ENCODE measurements around the gene HSPA1A. TPM values are rescaled to one million over a fixed set of nuclear protein-coding genes. Genes with fewer than 3 reads are reported as not detected.
A peak's percentile ranks its signal among the peaks of the same experiment; 100 is the strongest.

HSPA1A gene
- total and polyA plus RNA-seq, 9 of the 15 experiments (the other 6 are each of a cell fraction or from before 2014, with no cell fraction given) = 2.2 to 273 (median 107) TPM

- POLR2A ChIA-PET = interaction anchor here (0.6 to 4.3 kb wide), 11 partner anchors 9 to 336 kb away, joined by 3 to 58 read pairs (median 8); partner anchors contain the start of genes BAG6, HSPA1A, HSPA1B and HSPA1L
- no TSS peak for BruUV-seq (replicated peaks)
- Histone ChIP-seq H3K79me2 (ENCODE audit: control insufficient read depth, insufficient read depth, low read length) (peaks cover 55% of the 10 kb centered on the region), H3K4me2 (ENCODE audit: insufficient read depth, low read length) (peak overlapping the region; percentile 98), H2AFZ (ENCODE audit: low read depth, low read length) (peak overlapping the region; percentile 22), H3K9me3 (replicated peaks; ENCODE audit: control insufficient read depth, insufficient read depth, low read depth, low read length) (no peaks in the 10 kb centered on the region), H3K36me3 (ENCODE audit: control insufficient read depth, insufficient read depth, low read length) (peaks cover 71% of the 10 kb centered on the region), H3K4me1 (replicated peaks in 1 of 2; ENCODE audit: control insufficient read depth in 2 of 2, insufficient read depth in 2 of 2, low read length in 2 of 2) (peaks cover 17 to 44% of the 10 kb centered on the region in 2 experiments), H3K27ac (ENCODE audit: extremely low read depth, low read depth, low read length) (peak overlapping the region; percentile 97), H3K4me3 (peak overlapping the region; percentile 61), H3K9me1 (ENCODE audit: control insufficient read depth, insufficient read depth, low read length) (no peaks in the 10 kb centered on the region), H3K9ac (ENCODE audit: insufficient read depth in 1 of 2, low read depth in 2 of 2, low read length in 2 of 2) (peak overlapping the region; percentile 93 to 99), H4K20me1 (replicated peaks; ENCODE audit: control insufficient read depth, insufficient read depth, low read length) (0 out of 2 replicates have a peak, but pooled peaks cover 3% of the 10 kb centered on the region), H3K27me3 (ENCODE audit: control insufficient read depth in 2 of 2, insufficient read depth in 2 of 2, low read length in 2 of 2) (no peaks in the 10 kb centered on the region)
- 2% methylated on average over 7 of the region's 7 CpGs for WGBS (ENCODE audit: insufficient coverage, low coverage, missing lambda C conversion rate)
- peak; percentile 79 for FAIRE-seq
- peak; percentile 19 for ATAC-seq
- intact Hi-C loops (cut with micrococcal nuclease) (loop anchor here (2.0 kb wide), 3 partner anchors 18 to 60 kb away; partner anchors contain the start of genes HSPA1A, HSPA1L and VWA7), in situ Hi-C loops (cut with MboI) (no loop called here)
- CTCF ChIA-PET (ENCODE audit: low intra/inter-chr PET ratio) = interaction anchor here (0.6 to 2.9 kb wide), 3 partner anchors 36 to 128 kb away, joined by 3 to 24 read pairs (median 3); no protein-coding TSS in a partner anchor
- peak in 3 of 4 experiments; percentile 19 to 64 (median 49) for DNase-seq (ENCODE audit: extremely low read depth in 1 of 4, low spot score in 3 of 4)
- TF ChIP-seq MLX (CRISPR knock-in tag; conservative IDR thresholded peaks at IDR 0.05) (no peak), TEAD4 (IDR thresholded peaks at IDR 0.05; ENCODE audit: low read length) (peak; percentile 19; the same call in 1 of the 2 replicates), TEAD4 (CRISPR knock-in tag; IDR thresholded peaks at IDR 0.05; ENCODE audit: borderline replicate concordance) (no peak), NFIC (IDR thresholded peaks at IDR 0.05) (no peak), HOMEZ (CRISPR knock-in tag; IDR thresholded peaks at IDR 0.05) (0 out of 2 replicates have a peak, but pooled peaks have one; percentile 60), JUN (IDR thresholded peaks at IDR 0.05; ENCODE audit: borderline replicate concordance, low read depth, low read length) (no peak), JUN (CRISPR knock-in tag; IDR thresholded peaks at IDR 0.05; ENCODE audit: borderline replicate concordance) (peak; percentile 82; the same call in 1 of the 2 replicates), BCOR (IDR thresholded peaks at IDR 0.05) (peak; percentile 10; the same call in 1 of the 2 replicates), AFF1 (IDR thresholded peaks at IDR 0.05; ENCODE audit: low read depth in 1 of 2, partially characterized antibody in 2 of 2) (peak in 1 of 2 experiments; percentile 42), BACH1 (tag; IDR thresholded peaks at IDR 0.05) (0 out of 2 replicates have a peak, but pooled peaks have one; percentile 15), SOX6 (IDR thresholded peaks at IDR 0.05) (peak; percentile 85), SMARCC2 (IDR thresholded peaks at IDR 0.05; ENCODE audit: low read depth) (peak; percentile 41), HOXB6 (CRISPR knock-in tag; IDR thresholded peaks at IDR 0.05; ENCODE audit: borderline replicate concordance) (no peak)
Measured at GRCh38 chr6:31794294-31794865, 21.0 kb upstream of the HSPA1A start.
